NCI-H748 treated with DMSO at 0.1 percent for 48 hours (cell line): Measurements from ENCODE around the gene ITFG2.
"Not testable (repeated sequence)": the region's sequence is repeated elsewhere in the genome, so short reads cannot be mapped to it uniquely, and the experiment has no call there.

Experiments used
- DNase-seq: peaks from one replicate; lab custom pipeline; 2025; lab: John Stamatoyannopoulos, UW

ITFG2 gene

GRCh38 chr12:2863402-2863801 is 50.9 kb downstream of the ITFG2 start:
- not testable (repeated sequence) for DNase-seq

GRCh38 chr12:2864198-2864597 is 51.7 kb downstream of the ITFG2 start:
- DNase-seq: no peak

GRCh38 chr12:2868986-2869632 is 56.6 kb downstream of the ITFG2 start:
- not testable (repeated sequence) for DNase-seq
